ENCODE results near the gene HERPUD1.
"Not testable (repeated sequence)": the region's sequence is repeated elsewhere in the genome, so short reads cannot be mapped to it uniquely, and the experiment has no call there.

The HERPUD1 gene

DNA sequence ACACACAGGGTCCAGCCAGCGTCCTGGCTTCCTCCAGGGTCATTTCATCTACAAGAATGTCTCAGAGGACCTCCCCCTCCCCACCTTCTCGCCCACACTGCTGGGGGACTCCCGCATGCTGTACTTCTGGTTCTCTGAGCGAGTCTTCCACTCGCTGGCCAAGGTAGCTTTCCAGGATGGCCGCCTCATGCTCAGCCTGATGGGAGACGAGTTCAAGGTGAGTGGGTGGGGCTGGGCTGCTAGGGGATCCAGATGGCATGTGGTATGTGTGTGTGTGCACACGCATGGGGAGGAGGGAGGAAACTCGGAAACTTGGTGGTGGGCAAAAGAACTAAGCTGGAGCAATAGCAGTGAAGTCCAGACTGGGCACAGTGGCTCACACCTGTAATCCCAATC, 41.4 kb downstream of the HERPUD1 start:
- Histone ChIP-seq H3F3A (ENCODE audit: insufficient read depth, low read length) (peaks cover 6% of the 10 kb centered on the region; the same call in 1 of the 2 replicates), H3K79me2 (ENCODE audit: low read length) (no peaks in the 10 kb centered on the region), H3K27ac (ENCODE audit: low read length) (no peak overlapping the region), H3K27me3 (replicated peaks; ENCODE audit: insufficient read depth, low read length) (peaks cover 26% of the 10 kb centered on the region; the same call in 1 of the 2 replicates), H3K36me3 (replicated peaks; ENCODE audit: insufficient read depth, low read length) (no peaks in the 10 kb centered on the region), H3K4me3 (ENCODE audit: low read length) (no peak overlapping the region), H2AFZ (ENCODE audit: low read length) (no peak overlapping the region), H3K9me3 (replicated peaks; ENCODE audit: insufficient read depth, low read length) (no peaks in the 10 kb centered on the region), H3K4me2 (ENCODE audit: low read depth, low read length) (peak overlapping the region; percentile 54; the same call in 1 of the 2 replicates), H3K9ac (ENCODE audit: low read length) (no peak overlapping the region), H3K4me1 (ENCODE audit: low read length) (peaks cover 15% of the 10 kb centered on the region), H3K9me2 (replicated peaks; ENCODE audit: insufficient read depth, low read length) (no peaks in the 10 kb centered on the region), H4K20me1 (ENCODE audit: insufficient read depth, low read length) (no peaks in the 10 kb centered on the region)
- TF ChIP-seq EZH2phosphoT487 (IDR thresholded peaks at IDR 0.05; ENCODE audit: low read length) (no peak), EZH2 (optimal IDR thresholded peaks at IDR 0.05; ENCODE audit: low read depth, low read length) (no peak)
- TF ChIP-seq, protein P1, sequence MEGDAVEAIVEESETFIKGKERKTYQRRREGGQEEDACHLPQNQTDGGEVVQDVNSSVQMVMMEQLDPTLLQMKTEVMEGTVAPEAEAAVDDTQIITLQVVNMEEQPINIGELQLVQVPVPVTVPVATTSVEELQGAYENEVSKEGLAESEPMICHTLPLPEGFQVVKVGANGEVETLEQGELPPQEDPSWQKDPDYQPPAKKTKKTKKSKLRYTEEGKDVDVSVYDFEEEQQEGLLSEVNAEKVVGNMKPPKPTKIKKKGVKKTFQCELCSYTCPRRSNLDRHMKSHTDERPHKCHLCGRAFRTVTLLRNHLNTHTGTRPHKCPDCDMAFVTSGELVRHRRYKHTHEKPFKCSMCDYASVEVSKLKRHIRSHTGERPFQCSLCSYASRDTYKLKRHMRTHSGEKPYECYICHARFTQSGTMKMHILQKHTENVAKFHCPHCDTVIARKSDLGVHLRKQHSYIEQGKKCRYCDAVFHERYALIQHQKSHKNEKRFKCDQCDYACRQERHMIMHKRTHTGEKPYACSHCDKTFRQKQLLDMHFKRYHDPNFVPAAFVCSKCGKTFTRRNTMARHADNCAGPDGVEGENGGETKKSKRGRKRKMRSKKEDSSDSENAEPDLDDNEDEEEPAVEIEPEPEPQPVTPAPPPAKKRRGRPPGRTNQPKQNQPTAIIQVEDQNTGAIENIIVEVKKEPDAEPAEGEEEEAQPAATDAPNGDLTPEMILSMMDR (IDR thresholded peaks at IDR 0.05; ENCODE audit: low read length): no peak
- no peak for DNase-seq

DNA sequence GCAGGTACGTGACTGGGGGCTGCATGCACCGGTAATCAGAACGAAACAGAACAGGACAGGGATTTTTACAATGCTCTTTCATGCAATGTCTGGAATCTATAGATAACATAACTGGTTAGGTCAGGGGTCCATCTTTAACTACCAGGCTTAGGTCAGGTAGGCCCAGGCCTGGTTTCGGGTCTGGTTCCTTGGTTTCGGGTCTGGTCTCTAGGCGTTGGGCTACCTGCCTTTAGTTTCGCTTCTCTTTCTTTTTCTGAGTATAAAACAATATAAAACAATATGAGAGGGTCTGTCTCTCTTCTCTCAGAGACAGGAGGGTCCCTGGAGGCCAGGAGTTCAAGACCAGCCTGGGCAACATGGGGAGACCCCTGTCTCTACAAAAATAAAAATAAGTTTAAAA, 42.0 kb downstream of the HERPUD1 start:
- H3K79me2 ChIP-seq (ENCODE audit: low read length); H3K9ac ChIP-seq (ENCODE audit: low read length); H3K9me2 ChIP-seq (replicated peaks; ENCODE audit: insufficient read depth, low read length); H3K27ac ChIP-seq (ENCODE audit: low read length); H3K36me3 ChIP-seq (replicated peaks; ENCODE audit: insufficient read depth, low read length); H4K20me1 ChIP-seq (ENCODE audit: insufficient read depth, low read length); H2AFZ ChIP-seq (ENCODE audit: low read length); H3F3A ChIP-seq (ENCODE audit: insufficient read depth, low read length); H3K9me3 ChIP-seq (replicated peaks; ENCODE audit: insufficient read depth, low read length): not testable (repeated sequence)
- H3K4me3 ChIP-seq (ENCODE audit: low read length): peak overlapping the region; percentile 29; the same call in 1 of the 2 replicates
- DNase-seq: peak; percentile 61
- H3K27me3 ChIP-seq (replicated peaks; ENCODE audit: insufficient read depth, low read length): peaks cover 29% of the 10 kb centered on the region; the same call in 1 of the 2 replicates
- H3K4me2 ChIP-seq (ENCODE audit: low read depth, low read length): peak overlapping the region; percentile 54; the same call in 1 of the 2 replicates
- peaks cover 15% of the 10 kb centered on the region for H3K4me1 ChIP-seq (ENCODE audit: low read length)

DNA sequence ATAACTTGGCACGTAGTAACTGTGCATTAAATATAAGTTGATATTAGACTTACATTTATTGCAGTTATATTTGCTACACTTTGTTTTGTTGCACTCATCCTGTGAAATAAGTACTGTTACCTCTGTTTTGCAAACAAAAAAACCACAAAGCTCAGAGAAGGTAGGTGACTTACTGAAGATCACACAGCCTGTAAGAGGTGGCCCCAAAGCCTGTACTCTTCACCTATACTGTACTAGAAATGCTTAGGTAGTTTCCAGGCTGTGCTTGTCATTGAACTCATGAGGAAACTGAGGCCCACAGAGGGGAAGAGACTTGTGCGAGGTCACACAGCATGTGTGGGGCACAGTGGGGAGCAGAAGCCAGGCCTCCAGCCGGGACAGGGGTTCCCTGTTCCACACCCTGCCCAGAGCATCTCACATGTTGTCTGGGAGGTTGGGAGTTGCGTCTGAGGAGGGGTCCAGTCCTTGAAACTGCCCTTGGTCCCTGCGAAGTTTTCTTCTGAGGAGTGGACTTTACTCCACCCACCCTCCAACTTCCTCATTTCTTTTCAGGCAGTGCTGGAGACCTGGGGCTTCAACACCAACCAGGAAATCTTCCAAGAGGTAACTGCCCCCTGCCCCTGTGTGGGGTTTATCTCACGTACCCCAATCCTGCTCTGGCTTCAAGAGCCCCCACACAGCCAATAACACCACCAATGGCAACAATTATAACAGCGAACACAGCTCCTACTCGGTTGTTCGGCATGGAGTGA, 42.8 kb downstream of the HERPUD1 start:
- H3K9ac ChIP-seq (ENCODE audit: low read length): no peak overlapping the region
- peaks cover 37% of the 10 kb centered on the region for H3K27me3 ChIP-seq (replicated peaks; ENCODE audit: insufficient read depth, low read length)
- no peaks in the 10 kb centered on the region for H3K79me2 ChIP-seq (ENCODE audit: low read length)
- no peak overlapping the region for H3K27ac ChIP-seq (ENCODE audit: low read length)
- peaks cover 6% of the 10 kb centered on the region; the same call in 1 of the 2 replicates for H3F3A ChIP-seq (ENCODE audit: insufficient read depth, low read length)
- H4K20me1 ChIP-seq (ENCODE audit: insufficient read depth, low read length): no peaks in the 10 kb centered on the region
- no peak for DNase-seq
- no peaks in the 10 kb centered on the region for H3K9me3 ChIP-seq (replicated peaks; ENCODE audit: insufficient read depth, low read length)
- no peaks in the 10 kb centered on the region for H3K9me2 ChIP-seq (replicated peaks; ENCODE audit: insufficient read depth, low read length)
- TF ChIP-seq, protein P1 (IDR thresholded peaks at IDR 0.05; ENCODE audit: low read length): no peak
- no peak for TF ChIP-seq EZH2 (optimal IDR thresholded peaks at IDR 0.05; ENCODE audit: low read depth, low read length)
- TF ChIP-seq EZH2phosphoT487 (IDR thresholded peaks at IDR 0.05; ENCODE audit: low read length): no peak
- H3K4me3 ChIP-seq (ENCODE audit: low read length): no peak overlapping the region
- H3K4me1 ChIP-seq (ENCODE audit: low read length): peaks cover 15% of the 10 kb centered on the region
- no peaks in the 10 kb centered on the region for H3K36me3 ChIP-seq (replicated peaks; ENCODE audit: insufficient read depth, low read length)
- H2AFZ ChIP-seq (ENCODE audit: low read length): no peak overlapping the region
- H3K4me2 ChIP-seq (ENCODE audit: low read depth, low read length): peak overlapping the region; percentile 54; the same call in 1 of the 2 replicates

DNA sequence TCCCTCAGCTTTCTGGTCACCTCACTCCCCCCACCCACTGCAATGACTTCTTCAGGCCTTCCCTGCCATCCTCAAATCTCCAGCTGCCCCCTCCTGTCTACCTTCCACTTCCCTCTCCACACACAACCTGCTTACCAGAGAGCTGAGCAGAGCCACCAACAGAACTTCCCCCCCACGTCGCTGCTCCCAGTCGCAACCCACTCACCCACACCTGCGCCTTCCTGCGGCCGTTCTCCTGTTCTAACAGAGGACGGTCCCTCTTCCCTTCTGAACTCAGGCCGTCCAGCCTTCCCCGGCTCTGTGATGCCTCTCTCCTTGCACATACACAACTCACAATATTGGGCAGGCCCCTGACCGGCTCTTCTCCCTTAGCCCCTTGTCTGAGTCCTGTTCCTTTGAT, 43.8 kb downstream of the HERPUD1 start:
- Histone ChIP-seq H3K9me3 (replicated peaks; ENCODE audit: insufficient read depth, low read length) (no peaks in the 10 kb centered on the region), H3K9ac (ENCODE audit: low read length) (no peak overlapping the region), H3K4me1 (ENCODE audit: low read length) (peaks cover 15% of the 10 kb centered on the region), H4K20me1 (ENCODE audit: insufficient read depth, low read length) (no peaks in the 10 kb centered on the region), H3K27ac (ENCODE audit: low read length) (no peak overlapping the region), H3K4me3 (ENCODE audit: low read length) (no peak overlapping the region), H2AFZ (ENCODE audit: low read length) (no peak overlapping the region), H3K4me2 (ENCODE audit: low read depth, low read length) (no peak overlapping the region), H3F3A (ENCODE audit: insufficient read depth, low read length) (peaks cover 6% of the 10 kb centered on the region; the same call in 1 of the 2 replicates), H3K79me2 (ENCODE audit: low read length) (no peaks in the 10 kb centered on the region), H3K9me2 (replicated peaks; ENCODE audit: insufficient read depth, low read length) (no peaks in the 10 kb centered on the region), H3K27me3 (replicated peaks; ENCODE audit: insufficient read depth, low read length) (peaks cover 45% of the 10 kb centered on the region), H3K36me3 (replicated peaks; ENCODE audit: insufficient read depth, low read length) (no peaks in the 10 kb centered on the region)
- no peak for DNase-seq
- TF ChIP-seq, protein P1 (IDR thresholded peaks at IDR 0.05; ENCODE audit: low read length): no peak
- TF ChIP-seq EZH2 (optimal IDR thresholded peaks at IDR 0.05; ENCODE audit: low read depth, low read length) (no peak), EZH2phosphoT487 (IDR thresholded peaks at IDR 0.05; ENCODE audit: low read length) (no peak)

Measured in MM.1S (cell line).